GM06990 (cell line): ENCODE measurements around the gene ROCK2.

Source experiments
- DNase-seq: peaks from one replicate; pipeline ENCODE4 v3.0.0-alpha.2; 2011; ENCODE audit not compliant: insufficient read length; ENCODE audit errors: extremely low read depth
- H3K27me3 ChIP-seq: replicated peaks from 2 replicates; pipeline ENCODE4 v1.6.0; 2011; ENCODE audit warnings: low read length; ENCODE audit not compliant: control insufficient read depth, insufficient read depth
- H3K36me3 ChIP-seq: 2 replicates; pipeline ENCODE4 v1.5.1; 2011; ENCODE audit warnings: low read length; ENCODE audit not compliant: control insufficient read depth, insufficient read depth
- H3K4me3 ChIP-seq: replicated peaks from 2 replicates; pipeline ENCODE4 v1.5.1; 2011; ENCODE audit warnings: low read depth, mild to moderate bottlenecking, control low read depth, low read length
- TF ChIP-seq, protein P1 (sequence below): IDR thresholded peaks from 2 replicates; pipeline ENCODE4 v1.5.1; 2011; ENCODE audit warnings: low read length, control low read depth, mild to moderate bottlenecking, inconsistent platforms; ENCODE audit not compliant: insufficient read depth, poor library complexity, severe bottlenecking

ROCK2 gene

DNA sequence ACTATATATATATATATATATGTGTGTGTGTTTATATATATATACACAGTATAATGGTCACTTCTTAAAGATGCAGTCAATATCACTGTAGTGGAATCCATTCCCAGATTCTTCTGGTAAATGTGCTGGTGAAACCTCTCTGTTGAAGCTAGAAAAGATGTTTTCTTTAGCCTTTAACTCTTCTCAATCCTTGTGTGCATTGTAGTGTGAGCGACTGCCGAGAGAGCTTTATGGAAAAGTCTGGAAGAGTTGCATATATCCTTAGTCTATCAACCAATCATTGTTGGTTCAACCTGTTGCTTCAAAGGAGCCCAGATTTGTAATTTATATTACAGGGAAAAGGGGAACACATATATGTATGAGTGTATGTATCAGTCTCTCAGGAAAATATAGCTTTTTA, 161.5 kb downstream of the ROCK2 start:
- no peaks in the 10 kb centered on the region for H3K27me3 ChIP-seq
- H3K36me3 ChIP-seq = no peaks in the 10 kb centered on the region

DNA sequence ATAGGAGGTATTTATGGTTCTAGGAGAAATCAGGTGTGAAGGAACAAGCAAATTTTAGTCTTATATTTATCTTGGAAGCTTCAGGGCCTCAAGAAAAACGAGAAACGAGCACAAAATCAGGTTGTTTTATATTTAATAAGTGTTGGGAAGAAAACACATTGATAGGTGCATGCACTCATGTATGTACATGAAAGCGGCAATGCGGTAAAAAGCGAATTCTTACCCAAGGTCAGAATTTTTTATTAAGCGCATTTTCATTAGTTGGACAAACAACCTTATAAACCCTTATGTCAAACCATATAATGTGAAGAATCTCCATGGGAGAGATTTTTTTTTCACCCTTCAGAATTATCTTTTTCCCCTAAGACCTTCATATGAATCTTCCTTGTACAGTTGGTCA, 163.8 kb downstream of the ROCK2 start:
- Histone ChIP-seq H3K4me3 (no peak overlapping the region), H3K36me3 (no peaks in the 10 kb centered on the region), H3K27me3 (no peaks in the 10 kb centered on the region)
- no peak for DNase-seq
- TF ChIP-seq, protein P1, sequence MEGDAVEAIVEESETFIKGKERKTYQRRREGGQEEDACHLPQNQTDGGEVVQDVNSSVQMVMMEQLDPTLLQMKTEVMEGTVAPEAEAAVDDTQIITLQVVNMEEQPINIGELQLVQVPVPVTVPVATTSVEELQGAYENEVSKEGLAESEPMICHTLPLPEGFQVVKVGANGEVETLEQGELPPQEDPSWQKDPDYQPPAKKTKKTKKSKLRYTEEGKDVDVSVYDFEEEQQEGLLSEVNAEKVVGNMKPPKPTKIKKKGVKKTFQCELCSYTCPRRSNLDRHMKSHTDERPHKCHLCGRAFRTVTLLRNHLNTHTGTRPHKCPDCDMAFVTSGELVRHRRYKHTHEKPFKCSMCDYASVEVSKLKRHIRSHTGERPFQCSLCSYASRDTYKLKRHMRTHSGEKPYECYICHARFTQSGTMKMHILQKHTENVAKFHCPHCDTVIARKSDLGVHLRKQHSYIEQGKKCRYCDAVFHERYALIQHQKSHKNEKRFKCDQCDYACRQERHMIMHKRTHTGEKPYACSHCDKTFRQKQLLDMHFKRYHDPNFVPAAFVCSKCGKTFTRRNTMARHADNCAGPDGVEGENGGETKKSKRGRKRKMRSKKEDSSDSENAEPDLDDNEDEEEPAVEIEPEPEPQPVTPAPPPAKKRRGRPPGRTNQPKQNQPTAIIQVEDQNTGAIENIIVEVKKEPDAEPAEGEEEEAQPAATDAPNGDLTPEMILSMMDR = no peak

More for the DNA sequence above, 161.5 kb downstream of the ROCK2 start:
- no peak for DNase-seq
- no peak overlapping the region for H3K4me3 ChIP-seq
- TF ChIP-seq, protein P1 = no peak

DNA sequence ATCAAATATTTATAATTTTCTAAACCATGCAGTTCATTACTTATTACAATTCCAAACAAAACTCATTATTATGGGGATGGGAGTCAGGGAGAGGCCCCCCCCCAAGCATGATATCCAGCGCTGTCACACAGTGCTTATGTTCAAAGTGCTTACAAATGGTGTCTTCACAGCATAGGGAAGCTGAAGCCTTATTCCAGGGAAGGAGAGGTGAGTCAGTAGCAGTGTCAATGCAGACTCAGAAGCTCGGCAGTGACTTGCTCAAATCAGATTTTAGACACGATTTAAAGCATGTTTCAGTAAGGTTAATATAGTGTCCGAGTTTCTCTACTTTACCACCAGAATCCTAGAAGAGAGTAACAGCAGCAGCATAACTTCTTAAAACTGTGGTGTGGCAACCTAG, 164.5 kb downstream of the ROCK2 start:
- H3K36me3 ChIP-seq = no peaks in the 10 kb centered on the region
- no peak overlapping the region for H3K4me3 ChIP-seq
- DNase-seq = no peak
- TF ChIP-seq, protein P1 = no peak
- H3K27me3 ChIP-seq = no peaks in the 10 kb centered on the region

DNA sequence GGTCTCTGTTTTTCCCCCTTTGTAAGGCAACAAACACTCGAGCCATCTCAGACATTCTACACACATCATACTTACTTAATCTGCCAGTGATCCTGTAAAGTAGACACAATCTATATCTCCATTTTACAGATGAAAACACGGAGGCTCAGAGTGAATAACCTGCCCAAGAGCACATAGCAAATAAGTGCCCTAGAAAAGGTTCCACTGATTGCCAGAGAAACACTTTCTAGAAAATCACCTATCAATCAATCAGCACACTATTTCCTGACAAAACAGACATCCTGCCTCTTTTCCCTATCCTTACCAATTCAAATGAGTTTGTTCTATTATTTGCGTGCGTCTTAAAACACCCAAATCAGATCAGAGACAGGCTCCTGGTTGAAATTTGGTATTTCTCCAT, 165.2 kb downstream of the ROCK2 start:
- TF ChIP-seq, protein P1 = no peak
- H3K4me3 ChIP-seq = no peak overlapping the region
- no peak for DNase-seq
- H3K36me3 ChIP-seq = no peaks in the 10 kb centered on the region
- H3K27me3 ChIP-seq = no peaks in the 10 kb centered on the region

DNA sequence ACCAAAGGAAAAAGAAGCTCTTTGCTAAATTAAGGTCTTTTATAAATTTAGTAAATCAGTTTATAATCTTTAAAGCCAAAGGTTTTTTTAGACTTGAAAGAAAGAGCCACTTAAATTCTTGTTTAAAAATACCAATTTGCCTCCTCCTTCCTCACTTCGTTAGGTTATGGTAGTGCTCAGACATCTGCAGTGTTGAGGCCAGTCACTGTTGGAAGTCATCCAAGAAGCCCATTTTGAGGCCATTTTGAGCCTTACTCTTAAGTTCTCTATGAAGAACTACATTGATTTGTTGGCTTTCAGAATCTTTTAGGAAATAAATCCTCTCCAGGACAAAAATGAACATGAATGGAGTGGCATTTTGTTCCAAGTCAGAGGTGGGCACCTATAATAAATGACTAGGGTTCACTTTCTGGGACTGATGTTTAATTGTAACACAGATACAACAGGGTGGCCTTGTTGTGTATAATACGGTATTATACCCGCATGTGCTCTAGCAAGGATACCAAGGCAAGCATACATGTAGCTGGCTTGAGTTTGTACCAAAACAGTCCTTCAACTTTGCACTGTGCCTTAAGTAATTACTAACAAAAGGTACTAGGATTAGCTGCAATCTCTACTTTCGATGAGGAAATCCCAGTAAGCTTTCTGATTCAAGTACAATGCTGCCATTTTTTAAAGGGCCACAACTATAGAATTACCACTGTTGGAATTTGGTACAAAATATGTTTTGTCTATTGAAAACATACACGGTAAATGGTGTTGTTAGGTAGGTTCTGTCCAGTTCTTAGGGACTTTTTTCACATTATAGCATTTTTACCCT, 166.4 kb downstream of the ROCK2 start:
- H3K36me3 ChIP-seq = no peaks in the 10 kb centered on the region
- H3K4me3 ChIP-seq = no peak overlapping the region
- TF ChIP-seq, protein P1 = no peak
- H3K27me3 ChIP-seq = no peaks in the 10 kb centered on the region
- no peak for DNase-seq
